ENCODE measurements around the gene RAB43.

Gene RAB43

GRCh38 chr3:129051871-129052340, 69.7 kb downstream of the RAB43 start:
- no peak overlapping the region for H2BK12ac ChIP-seq (ENCODE audit: low read length)
- H3K36me3 ChIP-seq (ENCODE audit: control insufficient read depth in 1 of 2, insufficient read depth in 2 of 2, low read length in 2 of 2) = no peaks in the 10 kb centered on the region
- WGBS (ENCODE audit: extremely low coverage, insufficient coverage, insufficient read length) = no CpG with 5 or more reads among the region's 5 CpGs
- H3K9ac ChIP-seq (ENCODE audit: low read length) = no peak overlapping the region
- no peak overlapping the region for H4K91ac ChIP-seq (ENCODE audit: low read depth, low read length)
- no peak overlapping the region for H3K27ac ChIP-seq (ENCODE audit: low read depth, low read length)
- H2BK120ac ChIP-seq (ENCODE audit: insufficient read depth, low read length, poor library complexity) = no peak overlapping the region
- H3K4me3 ChIP-seq (ENCODE audit: low read depth, low read length) = no peak overlapping the region
- H2AFZ ChIP-seq (ENCODE audit: insufficient read depth, low read length, poor library complexity) = no peak overlapping the region
- H3K9me3 ChIP-seq (ENCODE audit: insufficient read depth, low read depth, low read length) = peaks cover 6% of the 10 kb centered on the region
- DNase-seq = no peak
- H3K79me2 ChIP-seq (ENCODE audit: control insufficient read depth, insufficient read depth, low read length, poor library complexity) = no peaks in the 10 kb centered on the region
- H2AK5ac ChIP-seq (ENCODE audit: low read length) = no peak overlapping the region
- no peak overlapping the region for H3K14ac ChIP-seq (ENCODE audit: low read length)
- no peaks in the 10 kb centered on the region for H3K79me1 ChIP-seq (ENCODE audit: low read length)
- H3K27me3 ChIP-seq (ENCODE audit: insufficient read depth, low read length) = no peaks in the 10 kb centered on the region
- no peaks in the 10 kb centered on the region for H3K4me1 ChIP-seq (ENCODE audit: control insufficient read depth in 1 of 2, insufficient read depth in 2 of 2, low read length in 2 of 2)
- no peak overlapping the region for H3K4me2 ChIP-seq (ENCODE audit: low read length)
- no peak overlapping the region for H4K8ac ChIP-seq (ENCODE audit: low read depth, low read length)
- H4K12ac ChIP-seq (ENCODE audit: low read depth, low read length) = no peak overlapping the region
- H3K18ac ChIP-seq (ENCODE audit: low read length) = no peak overlapping the region
- no peak overlapping the region for H3K23ac ChIP-seq (ENCODE audit: low read length)
- H2BK5ac ChIP-seq (ENCODE audit: low read depth, low read length, poor library complexity) = no peak overlapping the region
- no peak overlapping the region for H3K4ac ChIP-seq (ENCODE audit: low read depth, low read length)

DNA sequence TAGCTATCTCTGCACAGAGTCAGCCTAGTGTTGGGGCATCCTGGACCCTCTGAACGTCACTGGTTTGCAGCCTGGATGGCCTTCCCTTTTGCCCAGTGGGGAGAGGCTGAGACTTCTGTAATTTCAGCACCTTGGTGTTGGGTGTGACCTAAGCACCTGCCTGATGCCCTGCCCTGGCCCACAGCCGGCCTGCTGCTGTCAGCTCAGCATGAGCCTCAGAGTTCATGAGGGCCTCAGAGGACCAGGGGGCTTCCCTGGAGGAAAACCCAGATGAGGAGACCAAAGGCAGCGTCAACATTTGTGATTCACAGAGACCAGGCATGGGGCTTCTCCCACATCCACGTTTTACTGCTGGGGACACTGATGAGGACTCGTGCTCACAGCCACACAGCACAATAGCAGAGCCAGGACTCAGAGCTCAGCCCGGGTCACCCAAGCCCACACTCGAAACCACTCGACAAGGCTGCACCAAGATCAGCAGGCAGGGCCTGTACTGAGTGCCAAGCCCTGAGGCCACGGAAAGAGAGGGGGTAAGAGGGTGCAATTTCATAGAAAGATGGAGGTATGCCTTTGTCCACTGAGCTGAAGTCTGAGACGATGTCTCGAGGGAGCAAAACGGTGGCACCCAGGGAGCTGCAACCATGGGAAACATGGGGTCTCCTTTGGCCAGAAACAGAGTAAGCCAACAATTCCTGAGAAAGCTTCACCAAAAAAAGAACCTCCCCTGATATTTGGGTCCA, 70.9 kb downstream of the RAB43 start:
- Histone ChIP-seq H3K18ac (ENCODE audit: low read length) (no peak overlapping the region), H3K79me1 (ENCODE audit: low read length) (no peaks in the 10 kb centered on the region), H3K27ac (ENCODE audit: low read depth, low read length) (no peak overlapping the region), H4K12ac (ENCODE audit: low read depth, low read length) (no peak overlapping the region), H3K4me2 (ENCODE audit: low read length) (no peak overlapping the region), H2AK5ac (ENCODE audit: low read length) (no peak overlapping the region), H2BK120ac (ENCODE audit: insufficient read depth, low read length, poor library complexity) (no peak overlapping the region), H3K4me3 (ENCODE audit: low read depth, low read length) (no peak overlapping the region), H3K14ac (ENCODE audit: low read length) (no peak overlapping the region), H3K4me1 (ENCODE audit: control insufficient read depth in 1 of 2, insufficient read depth in 2 of 2, low read length in 2 of 2) (no peaks in the 10 kb centered on the region), H2AFZ (ENCODE audit: insufficient read depth, low read length, poor library complexity) (no peak overlapping the region), H2BK5ac (ENCODE audit: low read depth, low read length, poor library complexity) (no peak overlapping the region), H3K23ac (ENCODE audit: low read length) (no peak overlapping the region), H3K79me2 (ENCODE audit: control insufficient read depth, insufficient read depth, low read length, poor library complexity) (no peaks in the 10 kb centered on the region), H4K8ac (ENCODE audit: low read depth, low read length) (no peak overlapping the region), H3K36me3 (ENCODE audit: control insufficient read depth in 1 of 2, insufficient read depth in 2 of 2, low read length in 2 of 2) (no peaks in the 10 kb centered on the region), H2BK12ac (ENCODE audit: low read length) (no peak overlapping the region), H4K91ac (ENCODE audit: low read depth, low read length) (no peak overlapping the region), H3K27me3 (ENCODE audit: insufficient read depth, low read length) (no peaks in the 10 kb centered on the region), H3K4ac (ENCODE audit: low read depth, low read length) (no peak overlapping the region), H3K9me3 (ENCODE audit: insufficient read depth, low read depth, low read length) (peaks cover 8% of the 10 kb centered on the region), H3K9ac (ENCODE audit: low read length) (no peak overlapping the region)
- no CpG with 5 or more reads among the region's 12 CpGs for WGBS (ENCODE audit: extremely low coverage, insufficient coverage, insufficient read length)
- DNase-seq = no peak

GRCh38 chr3:129047553-129047839, 74.1 kb downstream of the RAB43 start:
- H3K4me1 ChIP-seq (ENCODE audit: control insufficient read depth in 1 of 2, insufficient read depth in 2 of 2, low read length in 2 of 2) = no peaks in the 10 kb centered on the region
- H3K27ac ChIP-seq (ENCODE audit: low read depth, low read length) = no peak overlapping the region
- H2AK5ac ChIP-seq (ENCODE audit: low read length) = no peak overlapping the region
- H3K79me2 ChIP-seq (ENCODE audit: control insufficient read depth, insufficient read depth, low read length, poor library complexity) = no peaks in the 10 kb centered on the region
- no peak overlapping the region for H4K91ac ChIP-seq (ENCODE audit: low read depth, low read length)
- H2BK12ac ChIP-seq (ENCODE audit: low read length) = no peak overlapping the region
- DNase-seq = no peak
- peaks cover 8% of the 10 kb centered on the region for H3K9me3 ChIP-seq (ENCODE audit: insufficient read depth, low read depth, low read length)
- no peaks in the 10 kb centered on the region for H3K27me3 ChIP-seq (ENCODE audit: insufficient read depth, low read length)
- H3K4me3 ChIP-seq (ENCODE audit: low read depth, low read length) = no peak overlapping the region
- no peak overlapping the region for H3K4ac ChIP-seq (ENCODE audit: low read depth, low read length)
- H3K9ac ChIP-seq (ENCODE audit: low read length) = no peak overlapping the region
- no peak overlapping the region for H3K14ac ChIP-seq (ENCODE audit: low read length)
- WGBS (ENCODE audit: extremely low coverage, insufficient coverage, insufficient read length) = no CpG with 5 or more reads among the region's 6 CpGs
- no peaks in the 10 kb centered on the region for H3K36me3 ChIP-seq (ENCODE audit: control insufficient read depth in 1 of 2, insufficient read depth in 2 of 2, low read length in 2 of 2)
- H3K79me1 ChIP-seq (ENCODE audit: low read length) = no peaks in the 10 kb centered on the region
- H2AFZ ChIP-seq (ENCODE audit: insufficient read depth, low read length, poor library complexity) = no peak overlapping the region
- H2BK120ac ChIP-seq (ENCODE audit: insufficient read depth, low read length, poor library complexity) = no peak overlapping the region
- no peak overlapping the region for H3K23ac ChIP-seq (ENCODE audit: low read length)
- H3K18ac ChIP-seq (ENCODE audit: low read length) = no peak overlapping the region
- H2BK5ac ChIP-seq (ENCODE audit: low read depth, low read length, poor library complexity) = no peak overlapping the region
- H3K4me2 ChIP-seq (ENCODE audit: low read length) = no peak overlapping the region
- no peak overlapping the region for H4K12ac ChIP-seq (ENCODE audit: low read depth, low read length)
- H4K8ac ChIP-seq (ENCODE audit: low read depth, low read length) = no peak overlapping the region

GRCh38 chr3:129046732-129047552, 74.7 kb downstream of the RAB43 start:
- Histone ChIP-seq H3K4me2 (ENCODE audit: low read length) (no peak overlapping the region), H2BK120ac (ENCODE audit: insufficient read depth, low read length, poor library complexity) (no peak overlapping the region), H3K79me2 (ENCODE audit: control insufficient read depth, insufficient read depth, low read length, poor library complexity) (no peaks in the 10 kb centered on the region), H2AFZ (ENCODE audit: insufficient read depth, low read length, poor library complexity) (no peak overlapping the region), H3K36me3 (ENCODE audit: control insufficient read depth in 1 of 2, insufficient read depth in 2 of 2, low read length in 2 of 2) (no peaks in the 10 kb centered on the region), H2AK5ac (ENCODE audit: low read length) (no peak overlapping the region), H3K18ac (ENCODE audit: low read length) (no peak overlapping the region), H3K27ac (ENCODE audit: low read depth, low read length) (no peak overlapping the region), H3K9ac (ENCODE audit: low read length) (no peak overlapping the region), H3K4me3 (ENCODE audit: low read depth, low read length) (no peak overlapping the region), H3K27me3 (ENCODE audit: insufficient read depth, low read length) (no peaks in the 10 kb centered on the region), H4K8ac (ENCODE audit: low read depth, low read length) (no peak overlapping the region), H3K9me3 (ENCODE audit: insufficient read depth, low read depth, low read length) (peaks cover 8% of the 10 kb centered on the region), H3K79me1 (ENCODE audit: low read length) (no peaks in the 10 kb centered on the region), H2BK12ac (ENCODE audit: low read length) (no peak overlapping the region), H3K14ac (ENCODE audit: low read length) (no peak overlapping the region), H2BK5ac (ENCODE audit: low read depth, low read length, poor library complexity) (no peak overlapping the region), H3K4ac (ENCODE audit: low read depth, low read length) (no peak overlapping the region), H4K12ac (ENCODE audit: low read depth, low read length) (no peak overlapping the region), H3K4me1 (ENCODE audit: control insufficient read depth in 1 of 2, insufficient read depth in 2 of 2, low read length in 2 of 2) (no peaks in the 10 kb centered on the region), H4K91ac (ENCODE audit: low read depth, low read length) (no peak overlapping the region), H3K23ac (ENCODE audit: low read length) (no peak overlapping the region)
- no peak for DNase-seq
- no CpG with 5 or more reads among the region's 46 CpGs for WGBS (ENCODE audit: extremely low coverage, insufficient coverage, insufficient read length)

Measured in trophoblast cell (in vitro differentiated cells and primary cell).